Measurements from ENCODE around the gene CYTH1.

DNA sequence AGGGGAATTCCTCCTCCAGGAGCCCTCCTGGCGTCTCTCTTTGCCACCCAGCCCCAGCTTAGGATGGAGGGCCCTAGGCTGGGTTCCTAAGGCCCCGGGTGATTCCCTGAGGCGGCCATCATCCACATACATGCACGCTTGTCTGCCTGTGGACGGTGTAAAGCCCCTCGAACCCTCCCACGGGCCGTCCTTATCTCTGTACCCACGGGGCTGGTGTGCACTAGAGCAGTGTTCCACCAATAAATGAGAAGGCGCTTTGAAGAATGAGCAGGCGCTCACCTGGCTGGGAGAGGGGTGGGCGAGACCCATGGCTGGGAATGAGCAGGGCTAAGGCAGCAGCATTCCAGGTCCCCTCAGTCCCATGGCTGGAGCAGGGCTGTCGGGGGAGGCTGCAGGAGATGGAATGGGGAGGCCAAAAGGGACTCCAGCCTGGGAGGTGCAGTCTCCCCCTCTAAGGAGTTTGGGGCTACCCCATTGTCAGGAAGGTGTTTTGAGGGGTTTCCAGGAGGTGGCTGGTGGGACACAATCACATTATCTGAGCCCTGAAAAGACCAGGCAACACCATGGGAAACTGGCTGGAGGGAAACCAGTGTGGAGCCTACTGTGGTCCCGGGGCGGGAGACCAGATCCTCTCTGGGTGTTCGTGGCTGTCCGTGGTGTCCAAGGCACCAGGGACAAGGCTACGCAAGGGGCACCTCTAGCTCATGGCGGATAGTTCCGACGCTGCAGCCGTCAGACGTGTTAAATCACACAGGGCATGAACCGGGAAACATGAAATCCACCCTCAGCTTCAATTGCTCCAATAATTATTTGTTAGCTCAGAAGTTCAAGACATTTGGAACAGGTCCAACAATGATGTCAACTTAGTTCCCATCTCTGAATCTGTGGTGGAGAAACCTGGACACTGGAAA, 117.3 kb downstream of the CYTH1 start:
- TF ChIP-seq, protein P1, sequence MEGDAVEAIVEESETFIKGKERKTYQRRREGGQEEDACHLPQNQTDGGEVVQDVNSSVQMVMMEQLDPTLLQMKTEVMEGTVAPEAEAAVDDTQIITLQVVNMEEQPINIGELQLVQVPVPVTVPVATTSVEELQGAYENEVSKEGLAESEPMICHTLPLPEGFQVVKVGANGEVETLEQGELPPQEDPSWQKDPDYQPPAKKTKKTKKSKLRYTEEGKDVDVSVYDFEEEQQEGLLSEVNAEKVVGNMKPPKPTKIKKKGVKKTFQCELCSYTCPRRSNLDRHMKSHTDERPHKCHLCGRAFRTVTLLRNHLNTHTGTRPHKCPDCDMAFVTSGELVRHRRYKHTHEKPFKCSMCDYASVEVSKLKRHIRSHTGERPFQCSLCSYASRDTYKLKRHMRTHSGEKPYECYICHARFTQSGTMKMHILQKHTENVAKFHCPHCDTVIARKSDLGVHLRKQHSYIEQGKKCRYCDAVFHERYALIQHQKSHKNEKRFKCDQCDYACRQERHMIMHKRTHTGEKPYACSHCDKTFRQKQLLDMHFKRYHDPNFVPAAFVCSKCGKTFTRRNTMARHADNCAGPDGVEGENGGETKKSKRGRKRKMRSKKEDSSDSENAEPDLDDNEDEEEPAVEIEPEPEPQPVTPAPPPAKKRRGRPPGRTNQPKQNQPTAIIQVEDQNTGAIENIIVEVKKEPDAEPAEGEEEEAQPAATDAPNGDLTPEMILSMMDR (IDR thresholded peaks at IDR 0.05), result no peak
- TF ChIP-seq PHF8 (IDR thresholded peaks at IDR 0.05; ENCODE audit: borderline replicate concordance, low read depth) (no peak), SREBF2 (IDR thresholded peaks at IDR 0.05) (no peak), MAFK (IDR thresholded peaks at IDR 0.05; ENCODE audit: partially characterized antibody) (no peak), CEBPB (IDR thresholded peaks at IDR 0.05) (no peak), SMC3 (IDR thresholded peaks at IDR 0.05) (no peak), POLR2A (IDR thresholded peaks at IDR 0.05; ENCODE audit: low read length) (no peak), EP300 (IDR thresholded peaks at IDR 0.05) (no peak), RAD21 (conservative IDR thresholded peaks at IDR 0.05 in 1 of 2, IDR thresholded peaks at IDR 0.05 in 1 of 2) (no peak), CHD2 (IDR thresholded peaks at IDR 0.05; ENCODE audit: low read length, partially characterized antibody) (no peak)
- TF ChIP-seq, protein P2, sequence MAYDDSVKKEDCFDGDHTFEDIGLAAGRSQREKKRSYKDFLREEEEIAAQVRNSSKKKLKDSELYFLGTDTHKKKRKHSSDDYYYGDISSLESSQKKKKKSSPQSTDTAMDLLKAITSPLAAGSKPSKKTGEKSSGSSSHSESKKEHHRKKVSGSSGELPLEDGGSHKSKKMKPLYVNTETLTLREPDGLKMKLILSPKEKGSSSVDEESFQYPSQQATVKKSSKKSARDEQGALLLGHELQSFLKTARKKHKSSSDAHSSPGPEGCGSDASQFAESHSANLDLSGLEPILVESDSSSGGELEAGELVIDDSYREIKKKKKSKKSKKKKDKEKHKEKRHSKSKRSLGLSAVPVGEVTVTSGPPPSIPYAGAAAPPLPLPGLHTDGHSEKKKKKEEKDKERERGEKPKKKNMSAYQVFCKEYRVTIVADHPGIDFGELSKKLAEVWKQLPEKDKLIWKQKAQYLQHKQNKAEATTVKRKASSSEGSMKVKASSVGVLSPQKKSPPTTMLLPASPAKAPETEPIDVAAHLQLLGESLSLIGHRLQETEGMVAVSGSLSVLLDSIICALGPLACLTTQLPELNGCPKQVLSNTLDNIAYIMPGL (CRISPR knock-in tag; IDR thresholded peaks at IDR 0.05; ENCODE audit: borderline replicate concordance), result no peak
- TF ChIP-seq, protein P3, sequence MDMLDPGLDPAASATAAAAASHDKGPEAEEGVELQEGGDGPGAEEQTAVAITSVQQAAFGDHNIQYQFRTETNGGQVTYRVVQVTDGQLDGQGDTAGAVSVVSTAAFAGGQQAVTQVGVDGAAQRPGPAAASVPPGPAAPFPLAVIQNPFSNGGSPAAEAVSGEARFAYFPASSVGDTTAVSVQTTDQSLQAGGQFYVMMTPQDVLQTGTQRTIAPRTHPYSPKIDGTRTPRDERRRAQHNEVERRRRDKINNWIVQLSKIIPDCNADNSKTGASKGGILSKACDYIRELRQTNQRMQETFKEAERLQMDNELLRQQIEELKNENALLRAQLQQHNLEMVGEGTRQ (IDR thresholded peaks at IDR 0.05), result no peak
